ENCODE results near the gene KRTAP10-11.

GRCh38 chr21:44602463-44602850, 43.8 kb upstream of the KRTAP10-11 start:
- no peak for TF ChIP-seq CTCF (IDR thresholded peaks at IDR 0.05)
- no peak for TF ChIP-seq POLR2A (IDR thresholded peaks at IDR 0.05)
